Stimulated activated CD4-positive, alpha-beta T cell treated with anti-CD3 and anti-CD28 coated beads, Interleukin-1b, Interleukin-23, amount 100 ng/mL, for 1 hour (primary cell): ENCODE data around the gene STUB1.
"Not testable (repeated sequence)": the region's sequence is repeated elsewhere in the genome, so short reads cannot be mapped to it uniquely, and the experiment has no call there.

Experiments
- DNase-seq, 2 donors: peaks; one replicate each; pipeline ENCODE4 v3.0.0-alpha.2; 2020; ENCODE audit warnings: low read depth in 2 of 2

Gene STUB1

GRCh38 chr16:678858-679813, 1.1 kb upstream of the STUB1 start:
- no peak for DNase-seq

GRCh38 chr16:680625-680945, 375 bp downstream of the STUB1 start:
- no peak for DNase-seq

- DNase-seq = no peak
Measured at GRCh38 chr16:680967-681745, 946 bp downstream of the STUB1 start.

- DNase-seq = no peak
Measured at GRCh38 chr16:681746-682427, 1.7 kb downstream of the STUB1 start.

GRCh38 chr16:682493-683395, 2.5 kb downstream of the STUB1 start:
- DNase-seq = no peak

- DNase-seq = no peak
Measured at GRCh38 chr16:683396-684070, 3.3 kb downstream of the STUB1 start.

GRCh38 chr16:684071-684794, 4.0 kb downstream of the STUB1 start, which contains the start of gene JMJD8:
TSS of gene JMJD8 (minus strand) at chr16:684334. CDS start at chr16:684319, 15 bp downstream.
- DNase-seq = peak; percentile 91 to 98

GRCh38 chr16:684961-685696, 4.9 kb downstream of the STUB1 start:
- DNase-seq = no peak

- DNase-seq = no peak
Measured at GRCh38 chr16:685967-686366, 5.8 kb downstream of the STUB1 start.

- no peak for DNase-seq
Measured at GRCh38 chr16:686459-687260, 6.5 kb downstream of the STUB1 start.

GRCh38 chr16:687499-687898, 7.3 kb downstream of the STUB1 start:
- DNase-seq = no peak

- no peak for DNase-seq
Measured at GRCh38 chr16:689175-689897, 9.1 kb downstream of the STUB1 start.

- DNase-seq = not testable (repeated sequence)
Measured at GRCh38 chr16:691242-691641, 11.0 kb downstream of the STUB1 start.

- DNase-seq = no peak
Measured at GRCh38 chr16:692356-693108, 12.3 kb downstream of the STUB1 start.

- DNase-seq = no peak
Measured at GRCh38 chr16:693364-693763, 13.2 kb downstream of the STUB1 start.

- DNase-seq = no peak
Measured at GRCh38 chr16:693766-694165, 13.6 kb downstream of the STUB1 start.
